B cell (primary cell): Measurements from ENCODE around the gene TRMT61A.

Source experiments
- CTCF ChIP-seq: fragments of 200-600 bp; IDR thresholded peaks from one replicate; pipeline ENCODE4 v1.8.0; 2022; ENCODE audit warnings: antibody characterized with exemption, mild to moderate bottlenecking
- EZH2 ChIP-seq: IDR thresholded peaks from 2 replicates; pipeline ENCODE4 v1.6.1; 2012; ENCODE audit warnings: borderline replicate concordance, low read depth, mild to moderate bottlenecking, moderate library complexity, low read length; ENCODE audit not compliant: insufficient read depth, poor library complexity, severe bottlenecking

- no peak for TF ChIP-seq CTCF
- no peak for TF ChIP-seq EZH2
These were observed 33.6 kb downstream of the TRMT61A start, which contains the start of the genes BAG5 and COA8 for GRCh38 chr14:103562429-103563225.
